Endodermal cell (in vitro differentiated cells): Measurements from ENCODE around the gene SPATA21. TPM values are rescaled to one million over a fixed set of nuclear protein-coding genes. Genes with fewer than 3 reads are reported as not detected.

Experiments
- DNase-seq: peaks from one replicate; pipeline ENCODE4 v3.0.0-alpha.2; 2017
- H3K27ac ChIP-seq: 2 replicates; pipeline ENCODE4 v1.5.1; 2013; ENCODE audit warnings: mild to moderate bottlenecking, low read depth, low read length, moderate library complexity
- H3K27me3 ChIP-seq: 2 replicates; pipeline ENCODE4 v1.6.1; 2013; ENCODE audit warnings: mild to moderate bottlenecking, low read length, moderate library complexity; ENCODE audit not compliant: insufficient read depth, control insufficient read depth, poor library complexity, severe bottlenecking
- H3K36me3 ChIP-seq: 2 replicates; pipeline ENCODE4 v1.7.0; 2013; ENCODE audit warnings: mild to moderate bottlenecking, low read length, moderate library complexity; ENCODE audit not compliant: control insufficient read depth, insufficient read depth
- H3K4me1 ChIP-seq: one replicate; pipeline ENCODE4 v1.7.0; 2013; ENCODE audit warnings: low read length; ENCODE audit not compliant: control insufficient read depth, insufficient read depth
- H3K4me3 ChIP-seq: 2 replicates; pipeline ENCODE4 v1.5.1; 2013; ENCODE audit warnings: mild to moderate bottlenecking, low read length, moderate library complexity
- H3K9ac ChIP-seq: 2 replicates; pipeline ENCODE4 v1.6.1; 2013; ENCODE audit warnings: mild to moderate bottlenecking, low read length, moderate library complexity; ENCODE audit not compliant: poor library complexity, severe bottlenecking; ENCODE audit errors: extremely low read depth
- H3K9me3 ChIP-seq: 2 replicates; pipeline ENCODE4 v1.6.1; 2013; ENCODE audit warnings: mild to moderate bottlenecking, low read length, moderate library complexity; ENCODE audit not compliant: control insufficient read depth
- H3K27ac Mint-ChIP-seq: 2 replicates; pipeline ENCODE4 v1.8.0; 2020; ENCODE audit warnings: mixed read lengths
- H3K27me3 Mint-ChIP-seq: 2 replicates; pipeline ENCODE4 v1.8.0; 2021; ENCODE audit warnings: mild to moderate bottlenecking, mixed read lengths; ENCODE audit not compliant: insufficient read depth
- H3K36me3 Mint-ChIP-seq: 2 replicates; pipeline ENCODE4 v1.8.0; 2020; ENCODE audit warnings: low read depth, mixed read lengths
- H3K4me1 Mint-ChIP-seq: 2 replicates; pipeline ENCODE4 v1.8.0; 2020; ENCODE audit warnings: mixed read lengths
- H3K4me3 Mint-ChIP-seq: 2 replicates; pipeline ENCODE4 v1.8.0; 2020; ENCODE audit warnings: mild to moderate bottlenecking, moderate library complexity, mixed read lengths
- H3K9me3 Mint-ChIP-seq: 2 replicates; pipeline ENCODE4 v1.8.0; 2020; ENCODE audit warnings: mild to moderate bottlenecking, mixed read lengths
- CTCF ChIP-seq: fragments of 200-600 bp; sonication (generic); conservative IDR thresholded peaks from 2 replicates; pipeline ENCODE4 v1.5.0; 2021; ENCODE audit warnings: antibody characterized with exemption, mild to moderate bottlenecking
- WGBS, 2 experiments: methylation state at CpG; one replicate each; pipeline versions ENCODE4 v1.1.5 to v1.1.7; 2013; ENCODE audit warnings: missing lambda C conversion rate in 2 of 2, mixed read lengths in 1 of 2; ENCODE audit not compliant: insufficient coverage in 1 of 2, insufficient read length in 1 of 2; 5-methylcytosine and 5-hydroxymethylcytosine counted together
- total RNA-seq, 2 donors: library from RNA; stranded (reverse); fragmentation: NEBNext Ultra II Directional in 1 of 2; extraction: Animal tissue kit (Norgen Biotek cat#: 25700) in 1 of 2; gene quantifications; 2 replicates in 1 of 2; 3 replicates in 1 of 2; pipeline ENCODE4 v1.2.1, GENCODE V29; 2021

Gene SPATA21
- total RNA-seq, 2 donors from 2014 or later = not detected

- TF ChIP-seq CTCF = no peak
- H3K4me3 ChIP-seq = no peak overlapping the region
- no peaks in the 10 kb centered on the region for H3K36me3 ChIP-seq
- Mint-ChIP-seq H3K4me1 (peaks cover 2% of the 10 kb centered on the region), H3K4me3 (no peak overlapping the region), H3K36me3 (no peaks in the 10 kb centered on the region), H3K27ac (no peak overlapping the region), H3K9me3 (no peaks in the 10 kb centered on the region), H3K27me3 (peaks cover 6% of the 10 kb centered on the region)
- H3K9me3 ChIP-seq = no peaks in the 10 kb centered on the region
- DNase-seq = no peak
- H3K27ac ChIP-seq = no peak overlapping the region
- H3K4me1 ChIP-seq = no peaks in the 10 kb centered on the region
- H3K9ac ChIP-seq = no peak overlapping the region
- 89 to 96% methylated on average over 3 of the region's 3 CpGs for WGBS, 2 experiments
- H3K27me3 ChIP-seq = no peaks in the 10 kb centered on the region
These were observed 24.0 kb downstream of the SPATA21 start for GRCh38 chr1:16413191-16413590.

GRCh38 chr1:16410803-16411202 is 26.4 kb downstream of the SPATA21 start:
- no peak overlapping the region for H3K27ac ChIP-seq
- DNase-seq = no peak
- Mint-ChIP-seq H3K36me3 (no peaks in the 10 kb centered on the region), H3K27me3 (peaks cover 7% of the 10 kb centered on the region), H3K27ac (no peak overlapping the region), H3K9me3 (no peaks in the 10 kb centered on the region), H3K4me3 (no peak overlapping the region), H3K4me1 (peaks cover 2% of the 10 kb centered on the region)
- H3K27me3 ChIP-seq = no peaks in the 10 kb centered on the region
- no peaks in the 10 kb centered on the region for H3K36me3 ChIP-seq
- H3K9me3 ChIP-seq = no peaks in the 10 kb centered on the region
- no peak overlapping the region for H3K4me3 ChIP-seq
- H3K4me1 ChIP-seq = no peaks in the 10 kb centered on the region
- no peak overlapping the region for H3K9ac ChIP-seq
- TF ChIP-seq CTCF = no peak
- WGBS, 2 experiments = 83 to 96% methylated on average over 5 of the region's 5 CpGs

- no peak for DNase-seq
- Mint-ChIP-seq H3K9me3 (no peaks in the 10 kb centered on the region), H3K4me1 (peaks cover 2% of the 10 kb centered on the region)
These were observed 27.6 kb downstream of the SPATA21 start for GRCh38 chr1:16409536-16410152.

More at GRCh38 chr1:16409536-16410152, 27.6 kb downstream of the SPATA21 start:
- no peak overlapping the region for H3K9ac ChIP-seq
- Mint-ChIP-seq H3K4me3 (no peak overlapping the region), H3K27me3 (peaks cover 7% of the 10 kb centered on the region), H3K27ac (no peak overlapping the region), H3K36me3 (no peaks in the 10 kb centered on the region)
- no peak for TF ChIP-seq CTCF
- H3K27ac ChIP-seq = no peak overlapping the region
- H3K27me3 ChIP-seq = no peaks in the 10 kb centered on the region
- WGBS, 2 experiments = 91 to 97% methylated on average over 16 to 25 of the region's 25 CpGs
- H3K9me3 ChIP-seq = no peaks in the 10 kb centered on the region
- no peaks in the 10 kb centered on the region for H3K36me3 ChIP-seq
- no peaks in the 10 kb centered on the region for H3K4me1 ChIP-seq
- no peak overlapping the region for H3K4me3 ChIP-seq
